Adipose tissue (tissue), 3 donors: ENCODE results near the gene LTBP2. TPM values are rescaled to one million over a fixed set of nuclear protein-coding genes. Genes with fewer than 3 reads are reported as not detected.

Experiments
- H3K27ac ChIP-seq: one replicate; pipeline ENCODE4 v1.5.1; 2013; ENCODE audit warnings: low read depth, low read length
- WGBS, 3 donors: extraction: QIAGEN DNeasy Blood & Tissue Kit; methylation state at CpG; one replicate each; pipeline ENCODE4 v1.1.7; 2013; 5-methylcytosine and 5-hydroxymethylcytosine counted together
- polyA plus RNA-seq, 3 donors: library from polyadenylated mRNA; stranded (reverse); fragments of 200-250 nt; gene quantifications; one replicate each; pipeline ENCODE4 v1.2.3, GENCODE V29; 2013
- donor health status: healthy with polysubstance abuse.
- donor health status: Bipolar disorder and iron deficiency.
- donor health status: healthy.

The LTBP2 gene
- polyA plus RNA-seq, 3 donors, result 1.8 to 18.4 (median 13.9) TPM

DNA sequence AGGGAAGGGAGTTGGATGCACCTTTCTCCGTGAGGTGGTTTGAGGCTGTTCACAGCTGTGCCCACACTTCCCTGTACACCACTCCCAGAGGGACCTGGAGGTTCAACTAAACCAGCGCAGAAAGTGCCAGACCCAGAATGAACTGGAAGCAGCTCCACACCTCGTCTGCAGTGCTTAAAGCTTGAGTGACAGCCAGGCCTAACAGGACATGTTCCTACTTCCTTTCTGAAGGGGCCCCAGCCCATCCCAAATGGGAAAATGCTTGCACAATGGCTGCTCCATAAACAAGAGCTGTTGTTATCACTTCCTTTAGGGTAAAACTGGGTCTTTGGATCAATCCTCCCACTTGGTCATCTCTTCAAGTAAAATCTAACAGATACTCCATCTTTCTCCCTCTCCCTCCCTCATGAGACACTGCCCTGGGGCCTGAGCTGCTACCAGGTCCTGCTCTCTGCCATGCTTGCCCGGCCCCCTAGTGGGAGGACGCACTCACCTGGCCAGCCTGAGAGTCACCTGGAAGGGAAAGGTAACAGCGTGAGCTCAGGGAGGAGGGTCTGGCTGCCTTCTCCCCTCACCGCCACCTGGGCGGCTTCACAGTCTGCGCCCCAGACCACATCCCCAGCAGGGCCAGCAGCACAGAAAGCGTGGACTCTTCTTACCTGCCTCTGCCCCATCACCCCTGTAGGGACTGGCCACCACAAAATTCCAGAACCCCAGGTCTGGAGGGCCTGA is 85.0 kb downstream of the LTBP2 start:
- H3K27ac ChIP-seq, result no peak overlapping the region
- 86 to 92% (median 87%) methylated on average over 10 of the region's 10 CpGs for WGBS, 3 donors

DNA sequence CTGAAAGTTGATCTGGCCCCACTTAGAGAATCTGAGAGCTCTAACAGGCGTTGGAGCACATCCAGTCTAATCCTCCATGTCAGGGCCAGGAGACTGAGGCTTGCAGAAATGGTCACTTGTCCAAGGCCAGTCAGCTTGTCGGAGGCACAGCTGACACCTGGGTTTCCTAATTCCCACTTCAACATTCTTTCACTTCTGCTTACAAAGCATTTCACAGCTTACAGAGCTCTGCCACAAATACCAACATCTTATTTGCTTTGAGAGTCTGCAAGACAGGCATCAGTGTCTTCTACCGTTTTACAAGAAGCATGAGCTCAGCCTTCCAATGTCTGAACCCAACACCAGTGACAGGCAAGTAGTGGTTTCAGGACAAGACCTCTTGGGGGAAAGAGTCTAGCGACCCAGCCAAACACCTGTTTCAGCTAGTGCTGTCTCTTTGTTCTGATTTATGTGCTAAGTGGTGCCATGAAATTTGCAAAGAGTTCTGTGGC is 86.6 kb downstream of the LTBP2 start:
- 47 to 51% (median 49%) methylated on average over 4 of the region's 4 CpGs for WGBS, 3 donors
- no peak overlapping the region for H3K27ac ChIP-seq

DNA sequence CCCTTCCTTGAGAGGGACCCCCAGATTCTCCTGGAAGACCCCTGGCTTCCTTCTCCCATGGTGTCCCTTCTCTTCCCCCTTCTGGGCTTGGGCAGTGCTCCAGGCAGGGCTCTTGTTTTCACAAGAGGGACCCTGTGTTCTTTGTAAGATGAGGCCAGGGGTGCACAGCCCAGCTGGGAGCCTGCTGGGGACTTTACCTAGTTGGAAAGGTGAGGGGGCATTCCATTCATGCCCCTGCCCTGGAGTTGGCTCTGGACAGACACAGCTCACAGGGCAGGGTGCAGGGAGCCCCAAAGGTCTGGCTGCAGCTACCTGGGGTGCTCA is 87.3 kb downstream of the LTBP2 start:
- no peak overlapping the region for H3K27ac ChIP-seq

DNA sequence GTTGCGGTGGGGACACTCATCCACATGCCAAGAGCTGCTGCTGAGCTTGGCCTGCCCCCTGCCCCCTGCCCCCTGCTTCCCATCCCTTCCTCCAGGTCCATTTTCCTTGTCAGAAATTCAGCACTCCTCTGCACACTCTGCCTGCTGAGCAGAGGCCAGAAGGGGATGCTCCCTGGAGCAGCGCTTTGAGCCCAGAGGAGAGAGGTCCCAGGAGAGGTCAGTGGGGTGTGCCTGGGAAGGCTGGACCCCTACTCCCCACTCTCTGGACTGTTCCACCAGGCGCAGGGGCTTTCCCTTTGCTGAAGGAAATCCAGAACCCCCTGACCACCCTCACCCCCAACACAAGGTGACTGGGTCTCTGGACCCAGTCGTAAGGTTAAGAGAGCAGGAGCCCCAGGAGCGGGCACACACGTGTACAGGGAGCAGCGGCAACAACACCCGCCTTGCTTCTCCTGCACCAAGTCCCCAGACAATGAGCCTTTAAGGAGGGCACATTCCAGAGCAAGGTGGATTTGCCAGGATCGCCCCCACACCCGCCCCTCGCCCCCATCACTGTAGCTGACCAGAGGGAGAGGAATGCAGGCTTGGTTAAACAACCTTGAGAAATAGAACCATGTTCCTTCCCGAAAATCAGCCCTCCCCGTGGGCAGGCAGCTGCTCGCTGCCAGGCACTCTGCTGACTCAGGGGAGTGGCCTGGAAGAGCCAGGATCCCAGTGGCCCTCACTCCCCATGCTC is 87.8 kb downstream of the LTBP2 start:
- WGBS, 3 donors, result 70 to 83% (median 79%) methylated on average over 14 of the region's 14 CpGs
- H3K27ac ChIP-seq, result no peak overlapping the region

DNA sequence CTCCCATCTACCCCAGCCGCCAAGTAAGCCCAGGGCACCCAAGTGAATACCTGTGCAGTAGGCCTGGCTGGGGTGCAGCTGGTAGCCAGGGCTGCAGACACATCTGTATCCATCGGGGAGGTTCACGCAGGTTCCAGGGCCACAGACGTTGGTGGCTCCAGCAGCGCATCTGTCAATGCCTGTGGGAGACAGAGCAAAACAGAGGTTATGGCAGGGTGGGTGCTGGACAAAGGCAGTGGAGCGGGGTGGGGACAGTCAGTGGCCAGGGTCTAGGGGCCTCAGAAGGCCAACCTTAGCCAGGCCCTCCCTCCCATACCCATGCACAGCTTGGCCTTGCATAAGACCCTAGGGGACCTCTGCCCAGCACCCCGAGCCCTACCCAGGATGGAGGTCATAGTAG is 89.3 kb downstream of the LTBP2 start:
- WGBS, 3 donors, result 89 to 98% (median 95%) methylated on average over 7 of the region's 7 CpGs
- H3K27ac ChIP-seq, result no peak overlapping the region

DNA sequence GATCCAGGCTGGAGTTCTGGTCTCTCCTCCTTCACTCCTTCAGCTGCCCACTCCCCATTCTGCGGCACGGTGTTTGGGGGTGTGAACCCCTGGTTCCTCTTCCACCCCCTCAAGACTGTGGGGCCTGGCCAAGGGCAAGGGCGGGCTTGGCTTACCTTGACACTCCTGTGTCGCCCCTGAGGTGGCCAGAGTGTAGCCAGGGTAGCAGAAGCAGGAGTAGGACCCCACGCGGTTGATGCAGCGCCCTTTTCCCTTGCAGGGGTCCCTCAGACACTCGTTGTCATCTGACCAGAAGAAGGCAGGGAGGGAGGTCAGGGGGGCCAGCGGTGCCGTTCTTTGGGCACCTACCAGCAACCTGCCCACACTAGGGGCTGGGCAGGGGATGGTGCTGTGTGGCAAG is 90.3 kb downstream of the LTBP2 start:
- H3K27ac ChIP-seq, result no peak overlapping the region
- 75 to 90% (median 89%) methylated on average over 10 of the region's 10 CpGs for WGBS, 3 donors

DNA sequence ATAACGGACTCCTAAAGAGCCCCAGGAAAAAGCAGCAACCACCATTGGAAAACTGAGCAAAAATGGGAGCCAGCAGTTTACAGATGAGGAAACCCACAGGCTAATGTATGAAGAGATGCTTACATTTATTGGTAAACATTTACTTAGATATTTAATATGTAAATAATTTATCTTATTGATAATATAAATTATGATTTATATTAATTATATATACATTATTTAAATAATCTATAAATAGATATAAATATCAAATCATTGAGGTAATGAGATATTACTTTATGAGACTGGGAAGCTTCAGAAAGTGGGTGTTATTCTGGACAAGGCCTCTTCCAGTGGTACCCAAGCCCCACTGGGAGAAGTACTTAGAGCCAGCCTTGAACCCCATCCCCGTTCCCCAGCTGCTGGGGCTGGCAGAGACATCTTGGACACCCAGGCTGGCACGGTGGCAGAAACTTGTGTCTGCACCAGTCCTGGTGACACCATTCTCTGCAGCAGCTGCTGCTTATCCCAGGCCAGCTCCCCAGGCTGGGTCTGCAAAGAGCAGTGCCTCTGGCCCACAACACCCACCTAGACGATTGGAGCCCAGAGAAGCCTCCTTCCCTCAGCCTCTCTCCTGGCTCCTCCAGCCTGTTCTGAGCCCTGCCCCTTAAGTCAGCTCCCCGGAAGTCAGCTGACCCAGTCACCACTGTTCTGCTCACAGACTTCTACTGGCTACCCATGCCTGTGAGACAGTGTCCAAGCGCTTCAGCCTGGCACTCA is 92.5 kb downstream of the LTBP2 start:
- 80 to 84% (median 84%) methylated on average over 6 of the region's 6 CpGs for WGBS, 3 donors
- H3K27ac ChIP-seq, result no peak overlapping the region

DNA sequence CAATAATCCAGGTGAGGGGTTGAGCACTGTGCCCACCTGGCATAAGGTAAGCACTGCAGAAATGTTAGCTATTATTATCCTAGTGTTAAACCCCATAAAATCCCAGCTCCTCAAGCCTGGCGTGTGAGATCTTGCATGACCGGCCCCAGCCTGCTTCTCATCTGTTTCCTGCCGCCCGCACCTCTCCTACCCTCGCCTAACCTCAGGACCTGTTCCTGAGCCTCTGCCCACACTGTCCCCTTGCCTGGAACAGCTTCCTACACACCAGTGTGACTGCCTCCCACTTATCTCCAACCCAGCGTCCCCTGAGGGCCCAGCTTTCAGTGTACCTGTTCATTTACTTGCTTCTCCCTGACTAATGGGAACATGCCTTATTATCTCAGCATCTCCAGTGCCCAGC is 93.8 kb downstream of the LTBP2 start:
- 69 to 87% (median 80%) methylated on average over 6 of the region's 6 CpGs for WGBS, 3 donors
- H3K27ac ChIP-seq, result no peak overlapping the region

DNA sequence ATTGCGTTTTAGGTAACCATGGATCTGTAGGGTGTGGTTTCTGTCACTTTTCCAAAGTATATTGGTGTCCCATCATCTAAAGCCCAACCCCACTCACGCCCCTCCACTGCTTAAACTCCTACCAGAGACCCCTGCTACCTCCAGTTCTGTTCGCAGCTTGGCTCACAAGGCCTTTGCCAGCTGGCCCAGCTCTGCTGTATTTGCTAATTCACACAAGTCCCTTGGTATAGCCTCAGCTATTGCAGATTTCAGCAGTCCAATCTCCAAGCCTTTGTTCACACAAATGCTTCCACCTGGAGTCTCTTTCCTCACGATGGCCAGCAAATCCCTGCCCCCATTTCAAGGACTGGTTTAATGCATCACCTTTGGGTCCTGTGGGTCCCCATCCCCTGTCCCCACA is 94.3 kb downstream of the LTBP2 start:
- H3K27ac ChIP-seq, result no peak overlapping the region
- 73 to 84% (median 80%) methylated on average over 4 of the region's 4 CpGs for WGBS, 3 donors

DNA sequence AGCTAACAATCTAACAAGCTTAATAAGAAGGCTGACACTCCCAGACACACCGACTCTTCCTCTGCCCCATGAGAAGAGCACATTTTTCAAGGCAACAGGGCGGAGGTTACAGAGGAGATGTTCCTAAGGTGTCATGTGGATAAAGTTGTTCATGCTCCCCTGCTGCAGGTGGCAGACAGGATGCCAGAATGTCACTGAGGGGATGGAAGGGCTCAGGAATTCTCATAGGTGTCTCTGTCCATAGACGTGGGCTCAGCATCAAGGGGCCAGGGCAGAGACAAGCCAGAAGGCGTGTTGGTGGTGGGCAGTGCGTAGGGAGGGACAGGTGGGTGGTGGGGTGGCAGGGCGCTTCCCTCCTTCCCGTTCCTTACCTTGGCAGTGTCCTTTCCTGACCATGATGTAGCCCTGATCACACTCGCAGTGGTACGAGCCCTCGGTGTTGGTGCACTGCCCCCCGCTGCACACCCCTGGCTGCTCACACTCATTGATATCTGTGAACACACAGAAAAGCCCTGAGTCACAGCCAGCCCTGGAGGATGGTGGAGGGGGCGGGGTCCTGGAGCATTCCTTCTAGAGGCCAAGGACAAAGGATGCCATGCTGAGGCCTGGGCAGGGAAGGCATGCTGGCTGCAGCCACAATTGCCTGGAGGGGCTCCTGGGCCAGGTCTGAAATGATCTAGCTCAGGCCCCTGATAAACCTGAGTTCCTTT is 95.4 kb downstream of the LTBP2 start:
- H3K27ac ChIP-seq, result no peak overlapping the region
- 89 to 93% (median 90%) methylated on average over 12 of the region's 12 CpGs for WGBS, 3 donors

DNA sequence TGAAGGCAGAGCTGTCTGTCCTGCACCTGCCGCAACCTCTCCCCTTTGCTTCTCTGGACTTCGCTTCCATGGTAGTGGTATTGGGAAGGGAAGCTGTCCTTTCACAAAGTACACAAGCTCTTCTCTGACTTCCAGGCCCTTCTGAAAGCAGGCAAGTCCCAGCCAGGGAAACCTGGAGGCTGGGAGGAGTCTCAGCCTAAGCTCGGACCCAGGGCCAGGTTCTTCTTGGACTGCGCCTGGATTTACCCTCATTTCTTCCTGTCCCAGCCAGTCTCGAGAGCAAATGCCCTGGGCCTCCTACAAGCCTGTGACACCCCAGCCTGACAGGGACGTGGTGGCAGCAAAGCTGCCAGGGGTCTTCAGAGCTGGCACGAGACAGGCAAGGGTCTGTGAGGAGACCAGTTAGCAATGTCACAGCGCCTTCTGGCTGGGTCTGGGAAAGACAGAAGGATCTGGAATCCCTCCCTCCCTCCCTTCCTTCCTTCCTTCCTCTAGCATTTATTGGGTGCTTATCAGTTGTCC is 96.1 kb downstream of the LTBP2 start:
- WGBS, 3 donors, result 90 to 91% (median 91%) methylated on average over 8 of the region's 8 CpGs
- no peak overlapping the region for H3K27ac ChIP-seq

DNA sequence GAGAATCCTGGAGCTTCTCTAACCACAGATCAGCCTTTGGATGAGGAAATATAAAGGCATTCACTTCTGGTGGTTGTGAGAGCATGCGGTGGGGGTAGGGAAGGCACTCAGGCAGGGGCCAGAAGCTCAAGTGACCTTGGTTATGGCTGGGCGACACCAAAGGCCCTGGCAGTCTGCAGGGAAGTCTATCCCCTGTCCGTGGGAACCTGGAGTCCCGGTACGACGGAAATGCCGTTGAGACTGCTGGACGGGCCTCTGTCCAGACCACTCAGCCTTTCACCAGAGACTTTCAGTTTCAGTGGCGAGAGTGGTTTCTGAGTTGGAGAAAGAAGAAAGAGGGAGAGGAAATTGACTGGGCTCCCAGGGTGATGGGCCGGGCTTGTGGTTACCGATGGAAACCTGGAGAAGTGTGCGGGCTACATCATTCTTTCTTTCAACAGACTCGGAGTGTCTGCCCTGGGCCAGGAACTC is 97.5 kb downstream of the LTBP2 start:
- 25 to 77% (median 26%) methylated on average over 13 of the region's 13 CpGs for WGBS, 3 donors
- no peak overlapping the region for H3K27ac ChIP-seq

DNA sequence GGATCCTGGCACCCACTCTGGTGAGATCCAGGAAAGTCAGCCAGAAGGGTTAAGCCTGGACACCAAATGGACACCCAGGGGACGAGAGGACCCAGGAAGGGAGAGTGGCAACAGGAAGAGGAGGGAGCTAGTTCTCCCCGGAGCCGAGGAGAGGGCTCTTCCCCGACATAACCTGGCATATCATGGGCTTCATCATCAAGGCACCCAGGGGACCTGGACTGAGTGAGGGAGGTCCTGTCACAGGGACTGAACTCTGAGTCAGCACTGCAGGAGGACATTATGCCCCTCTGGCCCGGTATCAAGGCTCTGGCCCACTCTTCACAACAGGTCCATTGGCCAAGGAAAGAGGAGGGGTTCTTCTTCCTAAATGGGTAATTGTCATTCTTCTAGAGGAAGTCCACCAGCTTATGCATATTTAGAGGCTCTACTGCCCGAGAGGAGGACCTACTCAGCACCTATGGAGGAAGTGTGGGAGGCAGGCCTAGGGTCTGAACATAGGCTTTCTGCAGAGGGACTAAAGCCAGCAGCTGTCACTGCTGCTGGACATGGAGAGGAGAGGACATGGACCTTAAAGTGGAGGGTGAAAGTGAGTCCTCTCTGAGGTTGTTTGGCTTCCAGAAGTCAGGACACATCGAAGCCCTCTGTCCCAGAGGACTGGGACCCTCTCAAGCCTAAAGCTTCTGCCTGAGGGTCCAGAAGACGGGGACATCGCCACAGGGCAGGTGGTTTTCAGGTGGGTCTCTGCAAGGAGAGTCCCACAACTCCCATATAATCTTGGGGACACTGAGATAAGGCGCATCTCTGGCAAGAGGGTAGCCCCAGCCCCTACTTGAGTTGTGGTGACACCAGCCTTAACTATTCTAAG is 99.8 kb downstream of the LTBP2 start:
- 75 to 87% (median 81%) methylated on average over 10 of the region's 10 CpGs for WGBS, 3 donors
- no peak overlapping the region for H3K27ac ChIP-seq

DNA sequence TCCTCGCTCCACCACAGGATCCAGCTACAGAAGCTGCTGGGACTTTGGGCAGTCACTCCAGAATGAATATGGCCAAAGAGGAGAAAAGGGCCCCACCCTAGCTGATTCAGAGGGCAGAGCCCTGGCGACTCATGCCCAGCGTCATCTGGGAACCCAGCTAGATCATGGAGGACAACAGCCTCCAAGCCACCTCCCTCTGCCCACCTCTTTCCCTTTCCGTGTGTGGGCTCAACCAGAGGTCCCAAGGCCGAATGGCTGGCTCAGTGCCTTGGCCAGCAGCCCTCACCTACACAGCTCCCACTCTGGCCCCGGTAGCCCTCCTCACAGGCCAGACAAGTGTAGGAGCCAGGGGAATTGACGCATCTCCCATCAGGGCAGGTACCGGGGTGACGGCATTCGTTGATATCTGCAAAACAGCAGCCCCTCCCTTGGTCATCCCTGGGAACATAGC is 101.1 kb downstream of the LTBP2 start:
- 74 to 78% (median 75%) methylated on average over 10 of the region's 10 CpGs for WGBS, 3 donors

DNA sequence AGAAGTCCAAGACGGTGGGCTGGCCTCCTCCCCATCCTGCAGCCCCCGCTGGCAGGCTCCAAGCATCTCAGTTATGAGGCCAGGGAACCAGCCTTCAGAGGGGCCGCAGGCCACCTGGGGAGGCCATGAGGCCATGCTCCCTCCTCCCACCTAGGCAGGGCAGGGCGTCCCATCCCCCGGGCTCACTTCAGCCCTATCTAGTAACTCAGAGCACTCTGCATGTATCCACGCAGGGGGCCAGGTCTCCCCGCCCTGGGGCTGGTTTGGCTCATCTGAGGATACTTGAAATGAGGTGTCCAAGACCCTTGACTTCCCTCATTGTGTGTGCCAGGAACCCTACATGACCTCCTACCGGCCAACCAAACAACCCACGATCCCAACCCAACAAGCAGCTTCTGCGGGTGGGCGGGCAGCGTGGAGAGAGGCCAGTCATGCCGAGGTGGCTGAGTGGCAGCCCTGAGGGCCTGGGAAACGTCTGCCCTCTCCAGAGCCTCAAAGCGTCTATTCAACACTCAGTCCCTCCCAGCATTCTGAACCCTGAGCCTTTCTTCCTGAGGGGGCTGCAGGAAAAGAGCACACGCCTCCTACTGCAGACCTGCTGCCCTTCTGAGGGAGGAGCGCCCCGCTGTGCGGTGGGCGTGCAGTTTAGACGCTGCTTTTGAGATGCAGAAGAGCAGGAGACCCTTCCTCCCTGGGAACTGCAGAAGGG is 101.7 kb downstream of the LTBP2 start:
- 69 to 79% (median 72%) methylated on average over 21 of the region's 21 CpGs for WGBS, 3 donors
- H3K27ac ChIP-seq, result no peak overlapping the region

More for the DNA sequence above, 101.1 kb downstream of the LTBP2 start:
- H3K27ac ChIP-seq, result no peak overlapping the region

DNA sequence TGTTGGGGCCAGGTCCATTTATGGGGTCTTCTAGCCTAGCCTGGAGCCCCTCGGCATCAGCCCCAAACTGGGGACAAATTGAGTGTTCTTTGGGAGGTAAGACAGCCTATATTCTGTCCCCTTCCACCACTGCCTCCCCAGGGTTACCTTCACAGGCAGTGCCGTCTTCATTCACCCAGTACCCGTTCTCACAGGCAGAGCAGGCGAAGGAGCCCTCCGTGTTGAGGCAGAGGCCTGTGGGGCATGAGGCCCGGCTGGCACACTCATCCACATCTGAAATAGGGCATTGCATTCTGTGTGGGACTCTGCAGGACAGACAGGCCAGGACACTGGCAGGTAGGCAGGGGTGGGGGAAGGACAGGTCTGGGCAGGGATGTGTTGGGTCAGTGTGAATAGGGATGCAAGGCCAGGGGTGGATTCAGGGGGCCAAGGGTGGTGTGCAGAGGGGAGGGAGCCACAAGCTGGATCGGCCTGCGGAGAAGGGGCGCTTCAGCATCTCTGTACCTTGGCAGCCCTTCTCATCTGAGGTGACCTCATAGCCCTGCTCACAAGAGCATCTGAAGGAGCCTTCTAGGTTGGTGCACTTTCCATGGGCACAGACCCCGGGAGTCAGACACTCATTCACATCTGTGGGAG is 102.3 kb downstream of the LTBP2 start:
- H3K27ac ChIP-seq, result no peak overlapping the region
- 90 to 94% (median 93%) methylated on average over 10 of the region's 10 CpGs for WGBS, 3 donors
